Osteocyte (in vitro differentiated cells): ENCODE measurements around the gene PAPPA. TPM values are rescaled to one million over a fixed set of nuclear protein-coding genes. Genes with fewer than 3 reads are reported as not detected.

Experiments used
- DNase-seq: peaks from one replicate; pipeline ENCODE4 v3.0.0; 2021; ENCODE audit warnings: mixed read lengths; ENCODE audit not compliant: unreplicated experiment; ENCODE audit errors: extremely low spot score
- H3K27ac Mint-ChIP-seq: one replicate; pipeline ENCODE4 v1.8.0; 2021; ENCODE audit warnings: mild to moderate bottlenecking, mixed read lengths; ENCODE audit not compliant: unreplicated experiment
- H3K27me3 Mint-ChIP-seq: one replicate; pipeline ENCODE4 v1.8.0; 2021; ENCODE audit warnings: mixed read lengths; ENCODE audit not compliant: unreplicated experiment
- H3K36me3 Mint-ChIP-seq: one replicate; pipeline ENCODE4 v1.8.0; 2021; ENCODE audit warnings: mixed read lengths; ENCODE audit not compliant: unreplicated experiment
- H3K4me1 Mint-ChIP-seq: one replicate; pipeline ENCODE4 v1.8.0; 2021; ENCODE audit warnings: mixed read lengths; ENCODE audit not compliant: unreplicated experiment
- H3K4me3 Mint-ChIP-seq: one replicate; pipeline ENCODE4 v1.8.0; 2021; ENCODE audit warnings: mild to moderate bottlenecking, moderate library complexity, mixed read lengths; ENCODE audit not compliant: unreplicated experiment
- H3K9me3 Mint-ChIP-seq: one replicate; pipeline ENCODE4 v1.8.0; 2021; ENCODE audit warnings: mixed read lengths; ENCODE audit not compliant: unreplicated experiment
- CTCF ChIP-seq: fragments of 200-600 bp; sonication (generic); IDR thresholded peaks from 2 replicates; pipeline ENCODE4 v1.5.0; 2021; ENCODE audit warnings: antibody characterized with exemption, mild to moderate bottlenecking, moderate library complexity
- total RNA-seq: library from RNA; stranded (reverse); gene quantifications from 2 replicates; pipeline ENCODE4 v1.2.1, GENCODE V29; 2021

Gene PAPPA
- total RNA-seq, 1 donor from 2014 or later, result 229 TPM

DNA sequence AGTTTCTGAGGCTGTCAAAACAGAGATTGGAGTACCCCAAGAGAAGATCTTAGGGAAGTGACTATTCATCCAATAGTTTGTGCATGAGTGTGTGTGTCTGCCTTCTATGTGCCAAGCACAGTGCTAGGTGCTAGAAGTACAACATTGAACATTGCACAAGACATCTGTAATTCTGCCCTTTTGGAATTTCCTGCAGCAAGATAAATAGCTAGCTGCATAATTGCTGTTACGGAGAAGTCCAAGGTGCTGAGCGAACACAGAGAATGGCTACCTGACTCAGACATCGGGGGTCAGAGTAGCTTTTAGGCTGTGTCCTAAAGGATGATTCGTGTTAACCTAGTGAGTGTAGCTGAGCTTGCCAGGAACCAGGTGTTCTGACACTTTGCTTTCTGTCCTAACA is 44.8 kb downstream of the PAPPA start:
- Mint-ChIP-seq H3K27me3 (no peaks in the 10 kb centered on the region), H3K36me3 (peaks cover 64% of the 10 kb centered on the region)

DNA sequence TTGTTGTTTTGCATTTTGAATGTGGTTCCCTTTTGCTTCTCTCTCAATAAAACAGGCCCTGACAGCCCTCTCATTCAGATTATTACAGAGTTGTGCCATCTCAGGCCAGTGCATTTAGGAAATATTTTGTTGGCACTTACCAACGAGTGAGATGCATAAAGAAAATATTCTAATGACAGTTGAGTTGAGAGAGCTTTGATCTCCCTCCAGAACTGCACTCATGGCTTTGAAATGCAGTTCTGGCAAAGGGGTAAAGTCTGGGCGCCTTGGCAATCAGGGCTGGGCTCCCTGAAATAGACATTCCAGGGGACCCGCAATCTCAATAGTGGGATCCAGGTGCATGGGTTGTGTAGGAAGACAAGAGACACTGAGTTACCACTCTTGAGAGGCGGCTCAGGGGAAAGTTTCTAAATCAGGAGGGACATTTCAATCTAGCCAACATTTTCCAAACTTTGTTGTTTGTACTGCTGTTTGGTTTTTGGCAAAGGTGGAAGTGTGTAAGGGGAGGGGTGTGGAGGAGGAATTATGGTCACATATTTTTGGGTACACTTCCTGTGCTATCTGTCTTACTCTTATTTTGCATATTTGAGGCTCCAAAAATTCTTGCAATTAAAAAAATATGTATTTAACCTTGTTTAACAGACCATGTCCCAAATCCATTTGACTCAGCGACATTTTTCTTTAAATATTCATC is 48.8 kb downstream of the PAPPA start:
- no peak for TF ChIP-seq CTCF
- no peaks in the 10 kb centered on the region for H3K27me3 Mint-ChIP-seq
- peaks cover 69% of the 10 kb centered on the region for H3K36me3 Mint-ChIP-seq
- peak overlapping the region; percentile 71 for H3K27ac Mint-ChIP-seq
- peaks cover 86% of the 10 kb centered on the region for H3K4me1 Mint-ChIP-seq
- DNase-seq, result no peak
- no peak overlapping the region for H3K4me3 Mint-ChIP-seq
- H3K9me3 Mint-ChIP-seq, result no peaks in the 10 kb centered on the region

More for the DNA sequence above, 44.8 kb downstream of the PAPPA start:
- Mint-ChIP-seq H3K4me3 (no peak overlapping the region), H3K9me3 (no peaks in the 10 kb centered on the region), H3K4me1 (peaks cover 89% of the 10 kb centered on the region), H3K27ac (peak overlapping the region; percentile 1)
- no peak for TF ChIP-seq CTCF
- DNase-seq, result no peak

DNA sequence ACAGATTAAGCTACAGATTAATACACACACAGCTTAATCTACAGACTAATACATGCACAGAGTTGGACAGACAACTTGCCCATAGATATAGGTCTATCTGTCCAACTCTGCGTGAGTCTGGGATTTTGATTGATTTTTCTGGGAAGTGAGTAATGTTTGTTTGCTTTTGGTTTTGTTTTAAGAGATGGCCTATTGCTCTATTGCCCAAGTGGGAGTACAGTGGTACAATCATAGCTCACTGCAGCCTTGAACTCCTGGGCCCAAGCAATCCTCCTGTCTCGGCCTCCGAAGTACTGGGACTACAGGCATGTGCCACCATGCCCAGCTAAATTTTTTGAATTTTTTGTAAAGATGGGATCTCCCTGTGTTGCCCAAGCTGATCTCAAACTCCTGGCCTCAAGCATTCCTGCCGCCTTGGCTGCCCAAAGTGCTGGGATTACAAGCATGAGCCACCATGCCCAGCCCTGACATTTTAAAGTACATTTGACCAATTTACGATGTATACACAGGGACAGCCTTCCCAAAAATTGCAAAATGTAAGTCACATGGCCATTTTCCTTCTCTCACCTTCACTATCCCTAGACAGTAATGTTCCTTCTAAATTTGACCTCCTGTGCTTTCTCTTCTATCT is 50.8 kb downstream of the PAPPA start:
- H3K36me3 Mint-ChIP-seq, result peaks cover 71% of the 10 kb centered on the region

DNA sequence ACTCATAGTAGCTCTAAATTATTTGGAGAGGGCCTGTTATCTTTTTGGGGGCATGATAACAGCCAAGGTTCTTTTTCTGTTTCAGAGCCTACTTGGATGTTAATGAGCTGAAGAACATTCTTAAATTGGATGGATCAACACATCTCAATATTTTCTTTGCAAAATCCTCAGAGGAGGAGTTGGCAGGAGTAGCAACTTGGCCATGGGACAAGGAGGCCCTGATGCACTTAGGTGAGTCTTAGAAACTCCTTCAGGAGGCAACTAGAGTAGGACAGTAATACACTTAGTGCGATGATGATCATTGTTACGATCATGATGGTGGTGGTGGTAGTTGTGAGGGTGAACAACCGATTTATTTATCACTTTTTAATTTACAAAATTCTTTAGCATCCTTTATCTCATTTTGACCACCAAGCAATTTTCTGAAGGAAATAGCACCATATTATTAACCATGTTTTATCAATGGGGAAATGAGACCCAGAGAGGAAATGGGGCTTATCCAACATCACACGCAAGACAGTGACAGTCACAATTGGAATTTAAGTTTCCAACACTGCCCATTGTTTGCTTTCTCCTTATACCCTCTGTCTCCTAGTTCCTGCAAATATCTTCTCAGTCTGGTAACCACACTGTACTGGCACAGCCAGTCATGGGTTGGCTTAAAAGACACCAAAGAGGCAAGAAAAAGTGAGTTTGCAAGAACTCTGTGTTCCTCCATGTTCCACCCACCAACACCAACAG is 54.0 kb downstream of the PAPPA start:
- DNase-seq, result peak; percentile 1
- H3K9me3 Mint-ChIP-seq, result peaks cover 4% of the 10 kb centered on the region
- no peak overlapping the region for H3K4me3 Mint-ChIP-seq
- peak overlapping the region; percentile 89 for H3K27ac Mint-ChIP-seq
- peaks cover 68% of the 10 kb centered on the region for H3K36me3 Mint-ChIP-seq
- no peaks in the 10 kb centered on the region for H3K27me3 Mint-ChIP-seq
- TF ChIP-seq CTCF, result no peak
- peaks cover 69% of the 10 kb centered on the region for H3K4me1 Mint-ChIP-seq

More for the DNA sequence above, 50.8 kb downstream of the PAPPA start:
- no peak for TF ChIP-seq CTCF
- Mint-ChIP-seq H3K4me1 (peaks cover 88% of the 10 kb centered on the region), H3K9me3 (peaks cover 4% of the 10 kb centered on the region), H3K27ac (peak overlapping the region; percentile 1), H3K27me3 (no peaks in the 10 kb centered on the region), H3K4me3 (no peak overlapping the region)
- DNase-seq, result no peak
